CD4-positive, alpha-beta T cell treated with Interleukin-6 at 100 ng/mL for 8 hours (primary cell): Measurements from ENCODE around the gene VPS18.
A peak's percentile ranks its signal among the peaks of the same experiment; 100 is the strongest.

Experiments
- DNase-seq: peaks from one replicate; pipeline ENCODE4 v3.0.0-alpha.2; 2020; ENCODE audit warnings: mixed read lengths, low spot score

Gene VPS18

DNA sequence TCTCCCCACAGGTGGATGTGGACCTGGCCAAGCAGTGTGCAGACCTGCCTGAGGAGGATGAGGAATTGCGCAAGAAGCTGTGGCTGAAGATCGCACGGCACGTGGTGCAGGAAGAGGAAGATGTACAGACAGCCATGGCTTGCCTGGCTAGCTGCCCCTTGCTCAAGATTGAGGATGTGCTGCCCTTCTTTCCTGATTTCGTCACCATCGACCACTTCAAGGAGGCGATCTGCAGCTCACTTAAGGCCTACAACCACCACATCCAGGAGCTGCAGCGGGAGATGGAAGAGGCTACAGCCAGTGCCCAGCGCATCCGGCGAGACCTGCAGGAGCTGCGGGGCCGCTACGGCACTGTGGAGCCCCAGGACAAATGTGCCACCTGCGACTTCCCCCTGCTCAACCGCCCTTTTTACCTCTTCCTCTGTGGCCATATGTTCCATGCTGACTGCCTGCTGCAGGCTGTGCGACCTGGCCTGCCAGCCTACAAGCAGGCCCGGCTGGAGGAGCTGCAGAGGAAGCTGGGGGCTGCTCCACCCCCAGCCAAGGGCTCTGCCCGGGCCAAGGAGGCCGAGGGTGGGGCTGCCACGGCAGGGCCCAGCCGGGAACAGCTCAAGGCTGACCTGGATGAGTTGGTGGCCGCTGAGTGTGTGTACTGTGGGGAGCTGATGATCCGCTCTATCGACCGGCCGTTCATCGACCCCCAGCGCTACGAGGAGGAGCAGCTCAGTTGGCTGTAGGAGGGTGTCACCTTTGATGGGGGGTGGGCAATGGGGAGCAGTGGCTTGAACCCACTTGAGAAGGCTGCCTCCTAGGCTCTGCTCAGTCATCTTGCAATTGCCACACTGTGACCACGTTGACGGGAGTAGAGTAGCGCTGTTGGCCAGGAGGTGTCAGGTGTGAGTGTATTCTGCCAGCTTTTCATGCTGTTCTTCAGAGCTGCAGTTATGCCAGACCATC is 8.6 kb downstream of the VPS18 start:
- DNase-seq: no peak

DNA sequence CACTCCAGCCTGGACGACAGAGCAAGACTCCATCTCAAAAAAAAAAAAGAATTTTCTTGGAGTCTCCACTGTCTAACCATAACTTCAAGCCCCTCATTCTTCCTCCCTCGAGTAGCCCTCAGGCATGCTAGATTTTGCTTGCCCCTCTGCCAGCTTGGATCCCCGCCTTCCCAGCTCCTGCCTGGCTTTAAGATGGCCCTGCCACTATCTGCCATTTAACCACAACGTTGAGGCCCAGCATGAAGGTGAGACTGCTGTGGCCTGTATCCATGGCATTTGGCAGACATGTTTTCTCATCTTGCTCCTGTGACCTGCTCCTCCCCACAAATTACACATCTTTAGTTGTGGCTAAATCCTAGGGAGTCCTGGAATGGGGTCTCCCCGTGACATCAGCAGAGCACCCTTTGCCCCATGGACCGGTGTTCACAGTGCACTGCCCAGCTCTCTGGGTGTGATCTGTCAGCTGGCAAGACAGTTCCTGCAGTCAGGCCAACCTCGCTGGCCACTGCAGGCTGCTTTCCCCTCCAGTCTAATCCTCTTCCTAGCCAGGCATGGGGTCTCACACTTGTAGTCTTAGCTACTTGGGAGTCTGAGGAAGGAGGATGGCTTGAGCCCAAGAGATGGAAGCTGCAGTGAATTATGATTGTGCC is 10.4 kb downstream of the VPS18 start:
- DNase-seq: no peak

DNA sequence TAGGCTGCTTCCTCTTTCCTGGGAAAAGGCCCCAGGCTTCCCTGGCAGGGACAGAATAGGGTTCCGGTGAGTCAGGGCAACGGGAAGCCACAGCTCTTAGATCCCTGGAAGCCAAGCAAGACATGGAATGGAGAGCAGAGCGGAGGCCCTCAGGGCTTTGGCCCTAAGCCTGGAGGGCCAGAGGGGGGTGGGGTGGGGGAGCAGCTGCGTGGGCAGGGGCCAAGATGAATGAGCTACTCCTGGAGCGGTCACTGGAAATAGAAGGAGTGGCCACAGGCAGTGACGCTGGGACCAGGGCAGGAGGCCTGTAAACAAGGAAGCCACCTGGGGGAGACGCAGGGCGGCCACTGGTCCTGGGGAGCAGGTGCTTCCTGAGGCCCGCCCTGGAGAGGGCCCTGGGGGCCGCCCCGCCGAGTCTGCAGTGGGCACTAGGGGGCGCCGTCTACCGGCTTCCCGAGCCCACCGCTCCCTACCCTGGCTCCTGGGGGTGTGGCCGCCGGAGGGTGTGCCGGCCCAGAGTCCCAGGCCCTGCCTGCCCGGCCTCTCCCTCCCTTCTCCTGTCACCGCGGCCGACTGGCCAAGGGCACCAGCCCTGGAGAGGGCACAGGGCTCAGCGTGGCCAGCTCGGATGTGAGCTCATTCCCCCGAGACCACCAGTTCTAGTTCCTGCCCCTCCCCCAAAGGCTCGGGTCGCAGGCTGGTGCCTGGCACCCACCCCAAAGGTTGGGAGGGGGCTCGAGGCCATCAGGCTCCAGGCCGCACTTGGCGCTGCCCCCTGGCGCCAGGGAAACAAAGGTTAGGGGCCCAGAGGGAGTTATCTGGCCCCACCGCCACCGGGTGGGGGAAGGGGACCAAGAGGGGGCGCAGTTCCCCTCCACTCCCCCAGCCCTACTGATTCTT is 12.1 kb downstream of the VPS18 start:
- DNase-seq: peak; percentile 67

DNA sequence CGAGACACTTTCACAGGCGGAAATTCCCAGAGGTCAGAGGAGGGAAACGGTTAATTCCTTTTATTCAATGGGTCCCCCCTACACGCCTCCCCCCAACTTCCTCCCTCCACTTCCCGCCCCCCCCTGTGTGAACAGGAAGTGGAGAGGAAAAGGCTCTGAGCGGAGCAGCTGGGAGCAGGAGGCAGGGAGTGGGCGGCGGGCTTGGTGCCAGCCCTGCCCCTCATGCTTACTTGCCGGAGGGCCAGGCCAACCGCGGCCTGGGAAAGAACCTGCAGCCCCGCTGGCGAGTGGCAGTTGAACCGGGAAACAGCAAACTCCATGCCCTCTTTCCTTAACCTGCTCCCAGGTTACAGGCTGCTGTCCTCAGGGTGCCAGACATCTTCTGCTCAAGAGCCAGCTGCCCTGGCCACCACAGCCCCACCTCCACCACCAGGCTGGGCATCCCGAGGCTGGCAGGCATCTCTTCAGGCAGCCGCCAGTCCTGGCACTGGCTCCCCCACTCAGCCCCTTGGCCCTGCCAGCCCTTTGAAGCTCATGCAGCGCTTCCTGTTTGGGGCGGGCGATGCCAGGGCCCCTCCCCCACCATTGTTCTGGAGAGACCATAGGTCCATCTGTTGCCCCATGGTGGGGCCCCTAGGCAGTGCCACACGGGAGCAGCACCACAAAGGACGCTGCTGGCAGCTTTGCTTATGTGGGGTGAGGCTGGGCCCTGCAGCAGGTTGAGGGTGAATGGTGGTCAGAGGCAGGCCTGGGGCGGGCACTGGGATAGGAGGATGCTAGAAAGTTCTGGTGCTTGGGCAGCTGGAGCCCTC is 12.9 kb downstream of the VPS18 start:
- peak; percentile 63 for DNase-seq

GRCh38 chr15:40908095-40908494 is 13.8 kb downstream of the VPS18 start:
- no peak for DNase-seq

DNA sequence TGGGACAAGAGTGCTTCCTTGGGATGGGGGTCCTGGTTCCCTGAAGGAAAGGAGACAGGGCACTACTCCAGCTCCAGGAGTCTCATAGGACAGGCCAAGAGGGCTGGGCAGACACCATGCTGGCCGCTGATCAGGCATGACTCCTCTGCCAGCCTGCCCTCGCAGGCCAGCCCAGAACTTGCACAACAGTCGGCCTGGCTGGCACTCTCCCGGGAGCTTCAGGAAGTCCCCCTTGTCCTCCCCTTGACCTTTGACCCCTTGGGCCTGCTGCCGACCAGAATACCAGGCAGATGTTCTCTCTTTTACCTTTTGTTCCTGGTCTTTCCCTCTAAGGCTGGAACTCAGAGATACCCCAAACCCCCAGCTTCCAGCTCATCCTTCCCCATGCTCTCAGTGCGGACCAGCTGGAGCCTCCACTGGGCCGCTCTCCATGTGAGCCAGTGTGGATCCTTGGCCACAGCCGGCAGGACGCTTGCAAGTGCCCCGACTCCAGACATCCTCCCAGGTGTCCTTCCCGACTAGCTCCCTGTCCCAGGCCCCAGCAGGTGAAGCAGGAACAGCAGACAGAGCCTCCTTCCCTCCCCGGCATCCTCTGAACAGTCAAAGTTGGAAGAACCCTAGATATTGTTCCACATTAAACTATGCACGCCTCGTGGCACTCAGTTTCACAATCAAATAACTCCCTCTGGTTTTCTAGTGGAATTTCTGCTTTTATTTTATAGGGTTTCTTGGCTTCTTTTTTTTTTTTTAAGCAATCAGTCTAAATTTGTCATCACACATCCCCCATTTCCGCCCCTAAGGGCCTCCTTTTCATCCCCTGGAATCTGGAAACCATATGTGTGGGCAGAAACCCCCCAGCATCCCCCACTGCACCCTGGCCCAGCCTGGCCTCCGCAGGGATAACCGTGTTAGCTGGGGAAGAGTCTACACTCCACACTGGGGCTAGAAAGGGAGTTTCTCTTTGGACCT is 15.7 kb downstream of the VPS18 start:
- DNase-seq: no peak

- DNase-seq: no peak
Observed at GRCh38 chr15:40911141-40911540, 16.9 kb downstream of the VPS18 start.

- DNase-seq: no peak
Observed at GRCh38 chr15:40911693-40912092, 17.4 kb downstream of the VPS18 start.

- DNase-seq: no peak
Observed at GRCh38 chr15:40912478-40912877, 18.2 kb downstream of the VPS18 start.

GRCh38 chr15:40914013-40914412 is 19.8 kb downstream of the VPS18 start:
- no peak for DNase-seq

- DNase-seq: no peak
Observed at GRCh38 chr15:40914486-40914885, 20.2 kb downstream of the VPS18 start.

GRCh38 chr15:40915116-40915661 is 20.9 kb downstream of the VPS18 start:
- no peak for DNase-seq

DNA sequence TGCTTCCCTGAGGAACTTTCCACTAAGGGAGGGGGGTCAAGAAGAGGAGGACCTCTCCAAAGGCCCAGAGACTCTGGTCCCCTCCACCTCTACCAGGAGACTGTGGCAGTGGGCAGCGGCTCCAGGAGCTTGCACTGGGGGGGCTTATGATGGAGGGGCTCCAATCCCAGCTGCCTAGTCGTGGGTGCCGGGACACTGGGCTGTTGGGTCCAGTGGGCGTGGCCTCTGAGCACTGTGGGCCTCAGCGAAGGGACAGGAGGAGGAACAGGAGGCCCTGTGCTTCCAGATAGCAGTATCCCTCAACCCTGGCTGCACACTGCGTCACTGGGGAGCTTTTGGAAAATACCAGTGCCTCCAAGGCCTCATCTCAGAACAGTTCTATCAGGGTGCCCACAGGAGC is 21.4 kb downstream of the VPS18 start:
- DNase-seq: no peak

DNA sequence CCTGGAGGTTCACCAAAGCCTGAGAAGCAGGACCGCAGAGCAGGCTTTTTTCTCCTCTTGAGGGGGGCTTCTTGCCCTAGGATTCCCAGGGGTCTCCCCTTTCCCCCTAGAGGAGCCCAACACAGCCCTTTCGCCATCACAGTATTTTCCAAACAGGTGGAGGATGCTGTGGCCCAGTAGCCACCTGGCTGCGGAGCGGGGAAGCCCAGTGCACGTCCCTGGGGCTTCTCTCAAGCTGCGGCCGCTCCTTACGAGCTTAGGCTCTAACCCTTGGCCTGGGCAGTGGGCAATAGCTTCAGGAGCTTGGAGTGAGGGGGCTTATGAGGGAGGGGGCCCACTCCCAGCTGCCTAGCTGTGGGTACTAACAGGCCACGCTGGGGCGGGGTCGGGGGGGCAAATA is 23.3 kb downstream of the VPS18 start:
- no peak for DNase-seq

- no peak for DNase-seq
Observed at GRCh38 chr15:40918146-40918798, 24.0 kb downstream of the VPS18 start.

GRCh38 chr15:40918799-40919392 is 24.6 kb downstream of the VPS18 start:
- no peak for DNase-seq

- DNase-seq: no peak
Observed at GRCh38 chr15:40921949-40922607, 27.8 kb downstream of the VPS18 start.

GRCh38 chr15:40922608-40923005 is 28.4 kb downstream of the VPS18 start:
- no peak for DNase-seq
